HepG2 (cell line): ENCODE measurements around the gene PSMD9. TPM values are rescaled to one million over a fixed set of nuclear protein-coding genes. Genes with fewer than 3 reads are reported as not detected.

Source experiments
- ATAD3A ChIP-seq: sonication (generic); formaldehyde crosslinking; IDR thresholded peaks from 2 replicates; pipeline ENCODE4 v1.4.0; 2020; ENCODE audit warnings: missing genetic modification reagents
- ATF3 ChIP-seq: sonication (generic); formaldehyde crosslinking; IDR thresholded peaks from 2 replicates; pipeline ENCODE4 v1.4.0; 2020; ENCODE audit warnings: missing genetic modification reagents
- ATRX ChIP-seq: sonication (generic); formaldehyde crosslinking; IDR thresholded peaks from 2 replicates; pipeline ENCODE4 v1.4.0; 2020; ENCODE audit warnings: missing genetic modification reagents, borderline replicate concordance
- CAMTA2 ChIP-seq: sonication (generic); formaldehyde crosslinking; IDR thresholded peaks from 2 replicates; pipeline ENCODE4 v1.4.0; 2020; ENCODE audit warnings: mild to moderate bottlenecking, missing genetic modification reagents, borderline replicate concordance
- HINFP ChIP-seq: sonication (generic); formaldehyde crosslinking; IDR thresholded peaks from 2 replicates; pipeline ENCODE4 v1.4.0; 2020; ENCODE audit warnings: low read depth, mild to moderate bottlenecking, missing genetic modification reagents
- NCOA5 ChIP-seq: sonication (generic); formaldehyde crosslinking; IDR thresholded peaks from 2 replicates; pipeline ENCODE4 v1.4.0; 2020; ENCODE audit warnings: missing genetic modification reagents
- NFKBIZ ChIP-seq: IDR thresholded peaks from 2 replicates; pipeline ENCODE4 v1.6.1; 2018; ENCODE audit warnings: missing genetic modification reagents, missing compliant biosample characterization
- PRDM10 ChIP-seq: sonication (generic); formaldehyde crosslinking; IDR thresholded peaks from 2 replicates; pipeline ENCODE4 v1.4.0; 2020; ENCODE audit warnings: low read depth, missing genetic modification reagents
- SRSF1 ChIP-seq: fragments of 200-400 bp; formaldehyde crosslinking; optimal IDR thresholded peaks from 2 replicates; pipeline ENCODE3; 2017; ENCODE audit warnings: mild to moderate bottlenecking, low read depth, low read length, moderate library complexity
- USF2 ChIP-seq, 2 experiments: sonication (generic) in 1 of 2; formaldehyde crosslinking in 1 of 2; IDR thresholded peaks; 2 replicates each; pipeline versions ENCODE4 v1.5.1 to v1.6.1; 2011 to 2020; ENCODE audit warnings: borderline replicate concordance in 1 of 2, low read depth in 1 of 2, low read length in 1 of 2, mild to moderate bottlenecking in 1 of 2, missing genetic modification reagents in 1 of 2, moderate library complexity in 1 of 2
- ZNF383 ChIP-seq: sonication (generic); formaldehyde crosslinking; IDR thresholded peaks from 2 replicates; pipeline ENCODE4 v1.4.0; 2020; ENCODE audit warnings: missing genetic modification reagents, mild to moderate bottlenecking, borderline replicate concordance
- ZNF414 ChIP-seq: sonication (generic); formaldehyde crosslinking; IDR thresholded peaks from 2 replicates; pipeline ENCODE4 v1.5.0; 2020; ENCODE audit warnings: missing genetic modification reagents
- ZNF432 ChIP-seq: sonication (generic); formaldehyde crosslinking; IDR thresholded peaks from 2 replicates; pipeline ENCODE4 v1.5.0; 2020; ENCODE audit warnings: missing genetic modification reagents, mild to moderate bottlenecking, borderline replicate concordance
- ZNF550 ChIP-seq: sonication (generic); formaldehyde crosslinking; IDR thresholded peaks from 2 replicates; pipeline ENCODE4 v1.4.0; 2020; ENCODE audit warnings: mild to moderate bottlenecking, missing genetic modification reagents, borderline replicate concordance
- ZNF616 ChIP-seq: sonication (generic); formaldehyde crosslinking; IDR thresholded peaks from 2 replicates; pipeline ENCODE4 v1.5.0; 2020; ENCODE audit warnings: low read depth, mild to moderate bottlenecking, missing genetic modification reagents
- ZNF652 ChIP-seq: IDR thresholded peaks from 2 replicates; pipeline ENCODE4 v1.6.1; 2016; ENCODE audit warnings: low read depth, borderline replicate concordance
- ZNF784 ChIP-seq: sonication (generic); formaldehyde crosslinking; IDR thresholded peaks from 2 replicates; pipeline ENCODE4 v1.5.1; 2020; ENCODE audit warnings: missing genetic modification reagents, mild to moderate bottlenecking, borderline replicate concordance
- polyA plus RNA-seq, 8 experiments: library from polyadenylated mRNA; depleted of rRNA in 3 of 8; stranded (reverse) in 7 of 8; unstranded in 1 of 8; fragments of >200 nt; fragmentation: Illumina TruSeq in 4 of 8; extraction: Trizol in 4 of 8; gene quantifications; 2 replicates each; pipeline versions ENCODE4 v1.2.1 to v1.2.3, GENCODE V29; 2011 to 2016; ENCODE audit warnings: low read depth in 4 of 8, missing spikeins in 1 of 8, mixed read lengths in 1 of 8; ENCODE audit not compliant: insufficient read depth in 1 of 8
- total RNA-seq, 5 experiments: library from RNA; depleted of rRNA; stranded (reverse); fragments of >200 nt; fragmentation: Illumina TruSeq; extraction: Trizol; gene quantifications; 2 replicates each; pipeline ENCODE4 v1.2.3, GENCODE V29; 2016; ENCODE audit warnings: low read depth in 1 of 5

The PSMD9 gene
- total and polyA plus RNA-seq, 2 of the 13 experiments (the other 11 are each of a cell fraction or from before 2014, with no cell fraction given): 41.4 to 61.1 TPM

- TF ChIP-seq ZNF616 (peak; percentile 62; the same call in 1 of the 2 replicates), ZNF550 (CRISPR knock-in tag) (no peak), ZNF414 (CRISPR knock-in tag) (peak; percentile 47; the same call in 1 of the 2 replicates), ZNF784 (CRISPR knock-in tag) (peak; percentile 78), ZNF432 (CRISPR knock-in tag) (no peak), HINFP (CRISPR knock-in tag) (no peak), CAMTA2 (CRISPR knock-in tag) (peak; percentile 69; the same call in 1 of the 2 replicates), ZNF652 (CRISPR knock-in tag) (peak; percentile 44; the same call in 1 of the 2 replicates), ATRX (no peak), NFKBIZ (CRISPR knock-in tag) (no peak), NCOA5 (CRISPR knock-in tag) (no peak), ZNF383 (CRISPR knock-in tag) (peak; percentile 98; the same call in 1 of the 2 replicates), SRSF1 (peak; percentile 71), USF2 (IDR thresholded peaks at IDR 0.05; ENCODE audit: low read depth, low read length) (peak; percentile 87), USF2 (CRISPR knock-in tag; IDR thresholded peaks at IDR 0.05; ENCODE audit: borderline replicate concordance) (peak; percentile 92; the same call in 1 of the 2 replicates), ATF3 (CRISPR knock-in tag) (peak; percentile 59; the same call in 1 of the 2 replicates), ATAD3A (CRISPR knock-in tag) (no peak), PRDM10 (CRISPR knock-in tag) (no peak; the same call in 1 of the 2 replicates)
Measured at GRCh38 chr12:121888478-121889273, at the start of gene PSMD9 (continued).
